Measurements from ENCODE around the gene AHNAK.

The AHNAK gene

GRCh38 chr11:62496676-62497075, 49.9 kb downstream of the AHNAK start:
- DNase-seq, result no peak

- DNase-seq, result no peak
Observed at GRCh38 chr11:62494246-62494645, 52.4 kb downstream of the AHNAK start.

GRCh38 chr11:62493801-62494200, 52.8 kb downstream of the AHNAK start:
- no peak for DNase-seq

GRCh38 chr11:62492586-62492985, 54.0 kb downstream of the AHNAK start:
- DNase-seq, result no peak

GRCh38 chr11:62491571-62492329, 54.9 kb downstream of the AHNAK start:
- no peak for DNase-seq

- no peak for DNase-seq
Observed at GRCh38 chr11:62489204-62489603, 57.4 kb downstream of the AHNAK start.

- DNase-seq, result no peak
Observed at GRCh38 chr11:62487738-62488551, 58.7 kb downstream of the AHNAK start.

- DNase-seq, result no peak
Observed at GRCh38 chr11:62487136-62487535, 59.5 kb downstream of the AHNAK start.

GRCh38 chr11:62484352-62484751, 62.3 kb downstream of the AHNAK start:
- DNase-seq, result no peak

GRCh38 chr11:62482753-62483152, 63.9 kb downstream of the AHNAK start:
- DNase-seq, result no peak

- DNase-seq, result no peak
Observed at GRCh38 chr11:62479631-62480201, 66.9 kb downstream of the AHNAK start.

GRCh38 chr11:62477927-62478326, 68.7 kb downstream of the AHNAK start:
- DNase-seq, result no peak

GRCh38 chr11:62472063-62472884, 74.3 kb downstream of the AHNAK start:
- no peak for DNase-seq

GRCh38 chr11:62471603-62472002, 75.0 kb downstream of the AHNAK start:
- DNase-seq, result no peak

GRCh38 chr11:62468577-62468976, 78.0 kb downstream of the AHNAK start:
- DNase-seq, result no peak

GRCh38 chr11:62466444-62466843, 80.2 kb downstream of the AHNAK start:
- DNase-seq, result no peak

GRCh38 chr11:62464655-62465054, 82.0 kb downstream of the AHNAK start:
- no peak for DNase-seq

- no peak for DNase-seq
Observed at GRCh38 chr11:62463121-62463542, 83.5 kb downstream of the AHNAK start.

GRCh38 chr11:62462508-62462892, 84.1 kb downstream of the AHNAK start:
- DNase-seq, result no peak

GRCh38 chr11:62461740-62462507, 84.7 kb downstream of the AHNAK start:
- DNase-seq, result no peak

- DNase-seq, result no peak
Observed at GRCh38 chr11:62459080-62459479, 87.5 kb downstream of the AHNAK start.

Data from activated T-cell treated with anti-CD3 and anti-CD28 coated beads, Interleukin-2, amount 50 U/mL, for 1 hour (primary cell).